ENCODE measurements around the gene ARHGAP26. TPM values are rescaled to one million over a fixed set of nuclear protein-coding genes. Genes with fewer than 3 reads are reported as not detected.

ARHGAP26 gene
- total RNA-seq, 1 experiment from 2014 or later: 65.5 TPM

GRCh38 chr5:143241892-143242291 lies 471.7 kb downstream of the ARHGAP26 start:
- no peak for DNase-seq (ENCODE audit: low read depth, low spot score)
- no peaks in the 10 kb centered on the region for H3K36me3 ChIP-seq (ENCODE audit: control insufficient read depth, insufficient read depth, low read length)
- H3K27ac ChIP-seq (ENCODE audit: low read length): peak overlapping the region; percentile 99
- ChIA-PET POLR2A (interaction anchor here (0.7 kb wide), 1 partner anchor 121 kb away, joined by 3 read pairs; no protein-coding TSS in a partner anchor), CTCF (no interaction called here)
- TF ChIP-seq, protein P1, sequence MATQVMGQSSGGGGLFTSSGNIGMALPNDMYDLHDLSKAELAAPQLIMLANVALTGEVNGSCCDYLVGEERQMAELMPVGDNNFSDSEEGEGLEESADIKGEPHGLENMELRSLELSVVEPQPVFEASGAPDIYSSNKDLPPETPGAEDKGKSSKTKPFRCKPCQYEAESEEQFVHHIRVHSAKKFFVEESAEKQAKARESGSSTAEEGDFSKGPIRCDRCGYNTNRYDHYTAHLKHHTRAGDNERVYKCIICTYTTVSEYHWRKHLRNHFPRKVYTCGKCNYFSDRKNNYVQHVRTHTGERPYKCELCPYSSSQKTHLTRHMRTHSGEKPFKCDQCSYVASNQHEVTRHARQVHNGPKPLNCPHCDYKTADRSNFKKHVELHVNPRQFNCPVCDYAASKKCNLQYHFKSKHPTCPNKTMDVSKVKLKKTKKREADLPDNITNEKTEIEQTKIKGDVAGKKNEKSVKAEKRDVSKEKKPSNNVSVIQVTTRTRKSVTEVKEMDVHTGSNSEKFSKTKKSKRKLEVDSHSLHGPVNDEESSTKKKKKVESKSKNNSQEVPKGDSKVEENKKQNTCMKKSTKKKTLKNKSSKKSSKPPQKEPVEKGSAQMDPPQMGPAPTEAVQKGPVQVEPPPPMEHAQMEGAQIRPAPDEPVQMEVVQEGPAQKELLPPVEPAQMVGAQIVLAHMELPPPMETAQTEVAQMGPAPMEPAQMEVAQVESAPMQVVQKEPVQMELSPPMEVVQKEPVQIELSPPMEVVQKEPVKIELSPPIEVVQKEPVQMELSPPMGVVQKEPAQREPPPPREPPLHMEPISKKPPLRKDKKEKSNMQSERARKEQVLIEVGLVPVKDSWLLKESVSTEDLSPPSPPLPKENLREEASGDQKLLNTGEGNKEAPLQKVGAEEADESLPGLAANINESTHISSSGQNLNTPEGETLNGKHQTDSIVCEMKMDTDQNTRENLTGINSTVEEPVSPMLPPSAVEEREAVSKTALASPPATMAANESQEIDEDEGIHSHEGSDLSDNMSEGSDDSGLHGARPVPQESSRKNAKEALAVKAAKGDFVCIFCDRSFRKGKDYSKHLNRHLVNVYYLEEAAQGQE (IDR thresholded peaks at IDR 0.05; ENCODE audit: insufficient read depth in 1 of 2, low read depth in 2 of 2, low read length in 1 of 2): no peak
- TF ChIP-seq, protein P2, sequence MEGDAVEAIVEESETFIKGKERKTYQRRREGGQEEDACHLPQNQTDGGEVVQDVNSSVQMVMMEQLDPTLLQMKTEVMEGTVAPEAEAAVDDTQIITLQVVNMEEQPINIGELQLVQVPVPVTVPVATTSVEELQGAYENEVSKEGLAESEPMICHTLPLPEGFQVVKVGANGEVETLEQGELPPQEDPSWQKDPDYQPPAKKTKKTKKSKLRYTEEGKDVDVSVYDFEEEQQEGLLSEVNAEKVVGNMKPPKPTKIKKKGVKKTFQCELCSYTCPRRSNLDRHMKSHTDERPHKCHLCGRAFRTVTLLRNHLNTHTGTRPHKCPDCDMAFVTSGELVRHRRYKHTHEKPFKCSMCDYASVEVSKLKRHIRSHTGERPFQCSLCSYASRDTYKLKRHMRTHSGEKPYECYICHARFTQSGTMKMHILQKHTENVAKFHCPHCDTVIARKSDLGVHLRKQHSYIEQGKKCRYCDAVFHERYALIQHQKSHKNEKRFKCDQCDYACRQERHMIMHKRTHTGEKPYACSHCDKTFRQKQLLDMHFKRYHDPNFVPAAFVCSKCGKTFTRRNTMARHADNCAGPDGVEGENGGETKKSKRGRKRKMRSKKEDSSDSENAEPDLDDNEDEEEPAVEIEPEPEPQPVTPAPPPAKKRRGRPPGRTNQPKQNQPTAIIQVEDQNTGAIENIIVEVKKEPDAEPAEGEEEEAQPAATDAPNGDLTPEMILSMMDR (IDR thresholded peaks at IDR 0.05): no peak
- no peak for TF ChIP-seq POLR2AphosphoS5 (IDR thresholded peaks at IDR 0.05; ENCODE audit: low read depth, low read length)
- no peak for TF ChIP-seq SIN3A (IDR thresholded peaks at IDR 0.05; ENCODE audit: borderline replicate concordance, insufficient read depth, low read depth, low read length)
- TF ChIP-seq TCF7L2 (IDR thresholded peaks at IDR 0.05; ENCODE audit: low read depth, low read length): no peak
- no peak for ATAC-seq
- no peaks in the 10 kb centered on the region for H3K9me3 ChIP-seq (ENCODE audit: control insufficient read depth, insufficient read depth, low read depth, low read length)
- H3K27me3 ChIP-seq (ENCODE audit: control insufficient read depth, insufficient read depth, low read length): no peaks in the 10 kb centered on the region
- no peak overlapping the region for H3K4me3 ChIP-seq (ENCODE audit: low read depth in 2 of 2, low read length in 2 of 2)
- intact Hi-C loops (cut with micrococcal nuclease; ENCODE audit: unreplicated experiment) (no loop called here), in situ Hi-C loops (cut with HindIII; ENCODE audit: low pct_unique_long_range_greater_than_20kb, low sequenced_read_pairs) (no loop called here)
- peaks cover 57% of the 10 kb centered on the region for H3K4me1 ChIP-seq (ENCODE audit: control insufficient read depth, insufficient read depth, low read length)
- no TSS peak for BruUV-seq (replicated peaks)

- Histone ChIP-seq H3K4me3 (ENCODE audit: low read depth in 2 of 2, low read length in 2 of 2) (no peak overlapping the region), H3K9me3 (ENCODE audit: control insufficient read depth, insufficient read depth, low read depth, low read length) (no peaks in the 10 kb centered on the region), H3K4me1 (ENCODE audit: control insufficient read depth, insufficient read depth, low read length) (peaks cover 57% of the 10 kb centered on the region), H3K27ac (ENCODE audit: low read length) (peak overlapping the region; percentile 99), H3K36me3 (ENCODE audit: control insufficient read depth, insufficient read depth, low read length) (no peaks in the 10 kb centered on the region), H3K27me3 (ENCODE audit: control insufficient read depth, insufficient read depth, low read length) (no peaks in the 10 kb centered on the region)
- BruUV-seq (replicated peaks): no TSS peak
- CTCF ChIA-PET: no interaction called here
- intact Hi-C loops (cut with micrococcal nuclease; ENCODE audit: unreplicated experiment): no loop called here
- no peak for ATAC-seq
- in situ Hi-C loops (cut with HindIII; ENCODE audit: low pct_unique_long_range_greater_than_20kb, low sequenced_read_pairs): no loop called here
- no peak for DNase-seq (ENCODE audit: low read depth, low spot score)
- POLR2A ChIA-PET: no interaction called here
- TF ChIP-seq POLR2AphosphoS5 (IDR thresholded peaks at IDR 0.05; ENCODE audit: low read depth, low read length) (no peak), SIN3A (IDR thresholded peaks at IDR 0.05; ENCODE audit: borderline replicate concordance, insufficient read depth, low read depth, low read length) (no peak), TCF7L2 (IDR thresholded peaks at IDR 0.05; ENCODE audit: low read depth, low read length) (no peak)
- TF ChIP-seq, protein P2 (IDR thresholded peaks at IDR 0.05): no peak
- TF ChIP-seq, protein P1 (IDR thresholded peaks at IDR 0.05; ENCODE audit: insufficient read depth in 1 of 2, low read depth in 2 of 2, low read length in 1 of 2): no peak
Measured at GRCh38 chr5:143243103-143243502, 472.9 kb downstream of the ARHGAP26 start.
